GM12878 (cell line): ENCODE measurements around the gene AMOTL1. TPM values are rescaled to one million over a fixed set of nuclear protein-coding genes. Genes with fewer than 3 reads are reported as not detected.

Source experiments
- ATAC-seq: fragments of 200-7000 bp; cut with Tn5 transposase; 3 replicates; pipeline ENCODE4 v1.9.1; 2020; ENCODE audit warnings: mild to moderate bottlenecking, moderate library complexity
- BruUV-seq: library from RNA; stranded (reverse); fragments of 400-500 nt; replicated peaks from 2 replicates; lab custom pipeline; 2021; lab: Mats Ljungman, UMichigan
- CTCF ChIA-PET: fragments of 300-600 bp; sonication (Branson Sonifier 250); formaldehyde crosslinking; extraction: SDS; loops from one replicate; lab custom pipeline; 2021; ENCODE audit warnings: inconsistent platforms; lab: Yijun Ruan, JAX
- POLR2A ChIA-PET: fragments of 350-600 bp; formaldehyde crosslinking; extraction: SDS; loops from one replicate; lab custom pipeline; 2021; ENCODE audit warnings: inconsistent platforms; lab: Charles Lee
- RAD21 ChIA-PET: fragments of 300-600 bp; sonication (Branson Sonifier 250); formaldehyde crosslinking; loops from one replicate; lab custom pipeline; 2023; ENCODE audit warnings: antibody characterized with exemption; ENCODE audit not compliant: unreplicated experiment; lab: Charles Lee
- SMC1A ChIA-PET: fragments of 300-600 bp; sonication (Branson Sonifier 250); formaldehyde crosslinking; loops from one replicate; lab custom pipeline; 2023; ENCODE audit not compliant: unreplicated experiment, uncharacterized antibody; lab: Charles Lee
- DNase-seq: peaks from one replicate; pipeline ENCODE4 v3.0.0-alpha.2; 2011; ENCODE audit warnings: low read depth, low spot score
- FAIRE-seq: peaks from 3 replicates; lab custom pipeline; 2011; peaks lifted over from hg19 to GRCh38; lab: Jason Lieb, UNC
- H2AFZ ChIP-seq: 2 replicates; pipeline ENCODE4 v1.6.0; 2011; ENCODE audit warnings: low read depth, low read length, control low read depth; ENCODE audit not compliant: control insufficient read depth
- H3K27ac ChIP-seq: 2 replicates; pipeline ENCODE4 v1.5.1; 2011; ENCODE audit warnings: control low read depth; ENCODE audit not compliant: control insufficient read depth, insufficient read depth
- H3K27me3 ChIP-seq, 2 experiments: replicated peaks in 1 of 2; 2 replicates each; pipeline versions ENCODE4 v1.6.0 to v1.6.1; 2011; ENCODE audit warnings: low read length in 1 of 2; ENCODE audit not compliant: control insufficient read depth in 2 of 2, insufficient read depth in 2 of 2
- H3K36me3 ChIP-seq, 2 experiments: 2 replicates each; pipeline ENCODE4 v1.5.1; 2011; ENCODE audit warnings: low read length in 1 of 2; ENCODE audit not compliant: control insufficient read depth in 2 of 2, insufficient read depth in 2 of 2
- H3K4me1 ChIP-seq: 2 replicates; pipeline ENCODE4 v1.6.1; 2011; ENCODE audit warnings: mild to moderate bottlenecking, low read length, moderate library complexity, mixed read lengths; ENCODE audit not compliant: control insufficient read depth, insufficient read depth
- H3K4me2 ChIP-seq: 2 replicates; pipeline ENCODE4 v1.6.0; 2011; ENCODE audit warnings: control low read depth; ENCODE audit not compliant: control insufficient read depth, insufficient read depth
- H3K4me3 ChIP-seq: fragments of 200-600 bp; sonication (generic); 2 replicates; pipeline ENCODE4 v1.5.1; 2016
- H3K79me2 ChIP-seq: 2 replicates; pipeline ENCODE4 v1.6.0; 2011; ENCODE audit warnings: low read length; ENCODE audit not compliant: control insufficient read depth, insufficient read depth
- H3K9ac ChIP-seq: 2 replicates; pipeline ENCODE4 v1.8.0; 2011; ENCODE audit warnings: low read length, control low read depth, mixed read lengths; ENCODE audit not compliant: control insufficient read depth, insufficient read depth
- H3K9me3 ChIP-seq: replicated peaks from 3 replicates; pipeline ENCODE4 v1.5.1; 2011; ENCODE audit warnings: mild to moderate bottlenecking, low read length; ENCODE audit not compliant: control insufficient read depth, insufficient read depth
- H4K20me1 ChIP-seq: 2 replicates; pipeline ENCODE4 v1.6.0; 2011; ENCODE audit not compliant: control insufficient read depth, insufficient read depth
- BHLHE40 ChIP-seq, 2 experiments: fragments of 450-650 bp in 1 of 2; IDR thresholded peaks; 2 replicates each; pipeline ENCODE4 v1.6.1; 2011 to 2017; ENCODE audit warnings: low read depth in 2 of 2, borderline replicate concordance in 1 of 2, improper control_type of control experiment in 1 of 2, low read length in 1 of 2, mild to moderate bottlenecking in 1 of 2
- CBX3 ChIP-seq: fragments of 200-600 bp; sonication (generic); IDR thresholded peaks from 2 replicates; pipeline ENCODE4 v1.6.1; 2016; ENCODE audit warnings: low read depth, borderline replicate concordance
- FOXM1 ChIP-seq: IDR thresholded peaks from 2 replicates; pipeline ENCODE4 v1.6.1; 2012; ENCODE audit warnings: low read depth, mild to moderate bottlenecking, inconsistent platforms, low read length, moderate library complexity
- HCFC1 ChIP-seq: fragments of 150-350 bp; IDR thresholded peaks from 2 replicates; pipeline ENCODE4 v1.6.1; 2014; ENCODE audit warnings: low read length
- IRF4 ChIP-seq: IDR thresholded peaks from 2 replicates; pipeline ENCODE4 v1.6.1; 2011; ENCODE audit warnings: low read depth, low read length
- KAT2A ChIP-seq: conservative IDR thresholded peaks from 2 replicates; pipeline ENCODE4 v1.6.1; 2011; ENCODE audit warnings: low read depth, low read length; ENCODE audit not compliant: control insufficient read depth
- MYB ChIP-seq: fragments of 150-350 bp; IDR thresholded peaks from 2 replicates; pipeline ENCODE4 v1.6.1; 2014; ENCODE audit warnings: mild to moderate bottlenecking, low read depth, low read length, borderline replicate concordance
- NR2C1 ChIP-seq: fragments of 450-650 bp; IDR thresholded peaks from 2 replicates; pipeline ENCODE4 v1.6.1; 2017; ENCODE audit warnings: antibody characterized with exemption, mild to moderate bottlenecking, moderate library complexity
- POLR2AphosphoS2 ChIP-seq: IDR thresholded peaks from 2 replicates; pipeline ENCODE4 v1.6.1; 2011; ENCODE audit warnings: low read depth, mild to moderate bottlenecking, low read length, improper control_type of control experiment, moderate library complexity
- RB1 ChIP-seq: fragments of 450-650 bp; formaldehyde crosslinking; IDR thresholded peaks from 2 replicates; pipeline ENCODE4 v1.6.1; 2017; ENCODE audit warnings: mild to moderate bottlenecking, borderline replicate concordance
- RUNX3 ChIP-seq: IDR thresholded peaks from 2 replicates; pipeline ENCODE4 v1.6.1; 2012; ENCODE audit warnings: low read length, inconsistent platforms
- WGBS: methylation state at CpG from one replicate; pipeline ENCODE4 v1.1.6; 2016; ENCODE audit warnings: low lambda C conversion rate; ENCODE audit not compliant: insufficient replicate concordance, insufficient coverage; ENCODE audit errors: missing lambda C conversion rate; 5-methylcytosine and 5-hydroxymethylcytosine counted together
- in situ Hi-C: fragments of 300-500 bp; cut with MboI; formaldehyde crosslinking; loops from 9 replicates; pipeline ENCODE4 v1.14.3; 2018; ENCODE audit warnings: mixed read lengths
- intact Hi-C: fragments of 100-400 bp; cut with micrococcal nuclease; formaldehyde crosslinking; loops from one replicate; pipeline ENCODE4 v1.14.2; 2022; ENCODE audit not compliant: unreplicated experiment
- polyA plus RNA-seq, 11 experiments: library from polyadenylated mRNA; depleted of rRNA in 4 of 11; unstranded in 6 of 11; stranded (reverse) in 5 of 11; fragments of >200 nt; fragmentation: Nextera tagmentation in 4 of 11; fragmentation: Illumina TruSeq in 1 of 11; extraction: Ambion mirVana in 4 of 11; extraction: Trizol in 1 of 11; gene quantifications; 1 replicate in 1 of 11; 2 replicates in 10 of 11; pipeline versions ENCODE4 v1.2.1 to v1.2.3, GENCODE V29; 2011 to 2016; ENCODE audit warnings: inconsistent platforms in 2 of 11, missing spikeins in 2 of 11, low read depth in 1 of 11
- total RNA-seq, 4 experiments: library from RNA; depleted of rRNA in 3 of 4; stranded (reverse); fragments of >200 nt in 3 of 4; fragmentation: Illumina TruSeq in 1 of 4; extraction: Trizol in 1 of 4; gene quantifications; 2 replicates each; pipeline versions ENCODE4 v1.2.1 to v1.2.3, GENCODE V29; 2013 to 2021
- TF ChIP-seq, protein P1 (sequence below): IDR thresholded peaks from 2 replicates; pipeline ENCODE4 v1.6.1; 2011; ENCODE audit warnings: low read depth, low read length, improper control_type of control experiment, borderline replicate concordance
- TF ChIP-seq, protein P2 (sequence below): IDR thresholded peaks from 2 replicates; pipeline ENCODE4 v1.6.1; 2012; ENCODE audit warnings: low read length, inconsistent platforms
- TF ChIP-seq, protein P3 (sequence below): fragments of 450-650 bp; IDR thresholded peaks from 2 replicates; pipeline ENCODE4 v1.6.1; 2014; ENCODE audit warnings: mild to moderate bottlenecking
- TF ChIP-seq, protein P4 (sequence below): fragments of 450-650 bp; formaldehyde crosslinking; IDR thresholded peaks from 2 replicates; pipeline ENCODE4 v1.4.0; 2020; ENCODE audit warnings: mild to moderate bottlenecking, moderate library complexity

The AMOTL1 gene
- total and polyA plus RNA-seq, 10 of the 15 experiments (the other 5 are each of a cell fraction or from before 2014, with no cell fraction given) = under 0.01 to 0.41 (median 0.01) TPM; not detected in 7

DNA sequence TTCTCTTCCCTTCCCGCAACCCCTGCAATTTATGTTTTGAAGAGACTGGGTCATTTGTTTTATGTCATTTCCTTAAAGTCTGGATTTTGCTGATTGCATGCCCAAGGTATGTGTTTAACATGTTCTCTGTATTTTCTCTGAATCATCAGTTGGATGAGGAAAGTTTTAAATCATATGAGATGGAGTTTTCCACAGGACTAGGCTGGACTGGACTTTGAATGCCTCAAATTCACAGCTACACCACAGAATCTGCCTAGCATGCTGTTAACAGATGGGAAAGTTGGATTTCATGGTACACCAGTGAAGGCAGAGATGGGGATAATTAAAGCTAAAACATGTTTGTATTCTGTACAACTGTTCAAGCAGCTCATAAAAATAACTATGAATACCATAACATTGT lies 142.6 kb downstream of the AMOTL1 start (continued):
- TF ChIP-seq, protein P1, sequence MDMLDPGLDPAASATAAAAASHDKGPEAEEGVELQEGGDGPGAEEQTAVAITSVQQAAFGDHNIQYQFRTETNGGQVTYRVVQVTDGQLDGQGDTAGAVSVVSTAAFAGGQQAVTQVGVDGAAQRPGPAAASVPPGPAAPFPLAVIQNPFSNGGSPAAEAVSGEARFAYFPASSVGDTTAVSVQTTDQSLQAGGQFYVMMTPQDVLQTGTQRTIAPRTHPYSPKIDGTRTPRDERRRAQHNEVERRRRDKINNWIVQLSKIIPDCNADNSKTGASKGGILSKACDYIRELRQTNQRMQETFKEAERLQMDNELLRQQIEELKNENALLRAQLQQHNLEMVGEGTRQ = no peak
- TF ChIP-seq HCFC1 = no peak
- TF ChIP-seq BHLHE40 (IDR thresholded peaks at IDR 0.05; ENCODE audit: borderline replicate concordance in 1 of 2, low read depth in 2 of 2, low read length in 1 of 2) = no peak
- TF ChIP-seq, protein P2, sequence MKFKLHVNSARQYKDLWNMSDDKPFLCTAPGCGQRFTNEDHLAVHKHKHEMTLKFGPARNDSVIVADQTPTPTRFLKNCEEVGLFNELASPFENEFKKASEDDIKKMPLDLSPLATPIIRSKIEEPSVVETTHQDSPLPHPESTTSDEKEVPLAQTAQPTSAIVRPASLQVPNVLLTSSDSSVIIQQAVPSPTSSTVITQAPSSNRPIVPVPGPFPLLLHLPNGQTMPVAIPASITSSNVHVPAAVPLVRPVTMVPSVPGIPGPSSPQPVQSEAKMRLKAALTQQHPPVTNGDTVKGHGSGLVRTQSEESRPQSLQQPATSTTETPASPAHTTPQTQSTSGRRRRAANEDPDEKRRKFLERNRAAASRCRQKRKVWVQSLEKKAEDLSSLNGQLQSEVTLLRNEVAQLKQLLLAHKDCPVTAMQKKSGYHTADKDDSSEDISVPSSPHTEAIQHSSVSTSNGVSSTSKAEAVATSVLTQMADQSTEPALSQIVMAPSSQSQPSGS = no peak

DNA sequence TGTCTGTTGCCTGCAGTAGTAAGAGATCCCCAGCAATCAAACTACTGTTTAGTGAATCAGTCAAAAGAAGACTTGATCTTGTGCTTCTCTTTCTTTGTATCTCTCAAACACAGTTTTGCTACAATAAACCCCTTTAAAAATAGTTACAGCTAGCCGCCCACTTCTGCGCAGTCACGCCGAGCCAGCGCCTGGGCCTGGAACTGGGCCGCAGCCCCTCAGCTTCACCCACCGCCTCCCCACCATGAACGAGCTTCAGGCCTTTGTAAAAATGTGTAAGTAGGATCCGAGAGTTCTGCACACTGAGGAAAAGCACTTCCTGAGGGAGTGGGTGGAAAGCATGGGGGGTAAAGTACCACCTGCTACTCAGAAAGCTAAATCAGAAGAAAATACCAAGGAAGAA lies 144.7 kb downstream of the AMOTL1 start:
- Histone ChIP-seq H3K79me2 (no peaks in the 10 kb centered on the region), H3K4me3 (no peak overlapping the region), H2AFZ (no peak overlapping the region), H3K9ac (no peak overlapping the region), H3K27ac (no peak overlapping the region), H3K27me3 (no peaks in the 10 kb centered on the region; a peak in 2 of 4 replicates), H3K4me2 (no peak overlapping the region), H4K20me1 (no peaks in the 10 kb centered on the region), H3K36me3 (no peaks in the 10 kb centered on the region), H3K9me3 (no peaks in the 10 kb centered on the region), H3K4me1 (no peaks in the 10 kb centered on the region)
- ChIA-PET SMC1A (interaction anchor here (0.9 kb wide), 1 partner anchor 159 kb away, joined by 3 read pairs; no protein-coding TSS in a partner anchor), RAD21 (no interaction called here), POLR2A (no interaction called here), CTCF (no interaction called here)
- ATAC-seq (no peak), DNase-seq (no peak), FAIRE-seq (no peak)
- intact Hi-C loops = no loop called here
- no TSS peak for BruUV-seq
- 71% methylated on average over 9 of the region's 9 CpGs for WGBS
- in situ Hi-C loops = no loop called here
- no peak for TF ChIP-seq FOXM1
- no peak for TF ChIP-seq RUNX3
- no peak for TF ChIP-seq KAT2A
- TF ChIP-seq RB1 = no peak
- TF ChIP-seq IRF4 = no peak
- TF ChIP-seq, protein P3, sequence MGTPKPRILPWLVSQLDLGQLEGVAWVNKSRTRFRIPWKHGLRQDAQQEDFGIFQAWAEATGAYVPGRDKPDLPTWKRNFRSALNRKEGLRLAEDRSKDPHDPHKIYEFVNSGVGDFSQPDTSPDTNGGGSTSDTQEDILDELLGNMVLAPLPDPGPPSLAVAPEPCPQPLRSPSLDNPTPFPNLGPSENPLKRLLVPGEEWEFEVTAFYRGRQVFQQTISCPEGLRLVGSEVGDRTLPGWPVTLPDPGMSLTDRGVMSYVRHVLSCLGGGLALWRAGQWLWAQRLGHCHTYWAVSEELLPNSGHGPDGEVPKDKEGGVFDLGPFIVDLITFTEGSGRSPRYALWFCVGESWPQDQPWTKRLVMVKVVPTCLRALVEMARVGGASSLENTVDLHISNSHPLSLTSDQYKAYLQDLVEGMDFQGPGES = no peak
- TF ChIP-seq, protein P4, sequence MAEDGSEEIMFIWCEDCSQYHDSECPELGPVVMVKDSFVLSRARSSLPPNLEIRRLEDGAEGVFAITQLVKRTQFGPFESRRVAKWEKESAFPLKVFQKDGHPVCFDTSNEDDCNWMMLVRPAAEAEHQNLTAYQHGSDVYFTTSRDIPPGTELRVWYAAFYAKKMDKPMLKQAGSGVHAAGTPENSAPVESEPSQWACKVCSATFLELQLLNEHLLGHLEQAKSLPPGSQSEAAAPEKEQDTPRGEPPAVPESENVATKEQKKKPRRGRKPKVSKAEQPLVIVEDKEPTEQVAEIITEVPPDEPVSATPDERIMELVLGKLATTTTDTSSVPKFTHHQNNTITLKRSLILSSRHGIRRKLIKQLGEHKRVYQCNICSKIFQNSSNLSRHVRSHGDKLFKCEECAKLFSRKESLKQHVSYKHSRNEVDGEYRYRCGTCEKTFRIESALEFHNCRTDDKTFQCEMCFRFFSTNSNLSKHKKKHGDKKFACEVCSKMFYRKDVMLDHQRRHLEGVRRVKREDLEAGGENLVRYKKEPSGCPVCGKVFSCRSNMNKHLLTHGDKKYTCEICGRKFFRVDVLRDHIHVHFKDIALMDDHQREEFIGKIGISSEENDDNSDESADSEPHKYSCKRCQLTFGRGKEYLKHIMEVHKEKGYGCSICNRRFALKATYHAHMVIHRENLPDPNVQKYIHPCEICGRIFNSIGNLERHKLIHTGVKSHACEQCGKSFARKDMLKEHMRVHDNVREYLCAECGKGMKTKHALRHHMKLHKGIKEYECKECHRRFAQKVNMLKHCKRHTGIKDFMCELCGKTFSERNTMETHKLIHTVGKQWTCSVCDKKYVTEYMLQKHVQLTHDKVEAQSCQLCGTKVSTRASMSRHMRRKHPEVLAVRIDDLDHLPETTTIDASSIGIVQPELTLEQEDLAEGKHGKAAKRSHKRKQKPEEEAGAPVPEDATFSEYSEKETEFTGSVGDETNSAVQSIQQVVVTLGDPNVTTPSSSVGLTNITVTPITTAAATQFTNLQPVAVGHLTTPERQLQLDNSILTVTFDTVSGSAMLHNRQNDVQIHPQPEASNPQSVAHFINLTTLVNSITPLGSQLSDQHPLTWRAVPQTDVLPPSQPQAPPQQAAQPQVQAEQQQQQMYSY (CRISPR knock-in tag) = no peak
- TF ChIP-seq CBX3 = no peak
- TF ChIP-seq NR2C1 = no peak
- no peak for TF ChIP-seq POLR2AphosphoS2
- TF ChIP-seq MYB = no peak
